OCI-LY1 (cell line): ENCODE measurements around the gene ERAS.

Experiments
- CTCF ChIP-seq: fragments of 200-600 bp; sonication (generic), shearing (Covaris generic); IDR thresholded peaks from 2 replicates; pipeline ENCODE4 v1.5.1; 2017; ENCODE audit warnings: mild to moderate bottlenecking, antibody characterized with exemption, low read length, moderate library complexity, mixed read lengths
- EZH2 ChIP-seq: fragments of 200-600 bp; sonication (generic), shearing (Covaris generic); IDR thresholded peaks from 2 replicates; pipeline ENCODE4 v1.8.0; 2017; ENCODE audit warnings: borderline replicate concordance, mixed run types, mild to moderate bottlenecking, antibody characterized with exemption, low read length, moderate library complexity, mixed read lengths

DNA sequence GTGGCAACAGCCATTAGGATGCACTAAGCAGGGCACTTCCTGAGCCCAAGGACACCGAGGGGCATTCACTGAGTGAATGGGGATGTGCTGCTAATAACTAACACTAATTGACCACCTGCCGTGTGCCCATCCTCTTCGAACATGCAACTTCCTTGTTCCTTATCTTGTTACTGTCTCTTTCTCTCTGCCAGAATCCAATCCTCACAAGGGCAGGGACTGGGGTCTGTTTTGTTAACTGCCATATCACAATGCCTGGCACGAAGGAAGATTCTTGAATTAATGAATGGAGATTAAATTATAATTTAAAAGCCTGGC, 1.3 kb downstream of the ERAS start:
- TF ChIP-seq CTCF (no peak), EZH2 (no peak)
